Measurements from ENCODE around the gene BACH2.
A peak's percentile ranks its signal among the peaks of the same experiment; 100 is the strongest.

The BACH2 gene

GRCh38 chr6:90186637-90187371 lies 109.8 kb downstream of the BACH2 start:
- Mint-ChIP-seq H3K36me3 (ENCODE audit: low read depth) (peaks cover 66% of the 10 kb centered on the region), H3K27me3 (no peaks in the 10 kb centered on the region), H3K4me3 (peak overlapping the region; percentile 76), H3K27ac (peak overlapping the region; percentile 90), H3K9me3 (no peaks in the 10 kb centered on the region), H3K4me1 (ENCODE audit: low read depth) (peaks cover 96% of the 10 kb centered on the region)

GRCh38 chr6:90186026-90186425 lies 110.6 kb downstream of the BACH2 start:
- H3K27ac Mint-ChIP-seq = peak overlapping the region; percentile 90
- peaks cover 92% of the 10 kb centered on the region for H3K4me1 Mint-ChIP-seq (ENCODE audit: low read depth)
- peak overlapping the region; percentile 76 for H3K4me3 Mint-ChIP-seq
- H3K36me3 Mint-ChIP-seq (ENCODE audit: low read depth) = peaks cover 72% of the 10 kb centered on the region
- H3K27me3 Mint-ChIP-seq = no peaks in the 10 kb centered on the region
- H3K9me3 Mint-ChIP-seq = no peaks in the 10 kb centered on the region

GRCh38 chr6:90184334-90185298 lies 112.0 kb downstream of the BACH2 start:
- no peaks in the 10 kb centered on the region for H3K27me3 Mint-ChIP-seq
- peaks cover 84% of the 10 kb centered on the region for H3K4me1 Mint-ChIP-seq (ENCODE audit: low read depth)
- H3K36me3 Mint-ChIP-seq (ENCODE audit: low read depth) = peaks cover 67% of the 10 kb centered on the region
- peak overlapping the region; percentile 49 for H3K4me3 Mint-ChIP-seq
- H3K27ac Mint-ChIP-seq = peak overlapping the region; percentile 83
- peaks cover 2% of the 10 kb centered on the region for H3K9me3 Mint-ChIP-seq

- H3K36me3 Mint-ChIP-seq (ENCODE audit: low read depth) = peaks cover 66% of the 10 kb centered on the region
- H3K4me3 Mint-ChIP-seq = peak overlapping the region; percentile 9
- H3K9me3 Mint-ChIP-seq = peaks cover 2% of the 10 kb centered on the region
Observed at GRCh38 chr6:90183587-90184333, 112.9 kb downstream of the BACH2 start.

GRCh38 chr6:90180526-90180925 lies 116.1 kb downstream of the BACH2 start:
- peaks cover 2% of the 10 kb centered on the region for H3K9me3 Mint-ChIP-seq
- peak overlapping the region; percentile 66 for H3K27ac Mint-ChIP-seq
- peaks cover 44% of the 10 kb centered on the region for H3K36me3 Mint-ChIP-seq (ENCODE audit: low read depth)
- no peaks in the 10 kb centered on the region for H3K27me3 Mint-ChIP-seq
- no peak overlapping the region for H3K4me3 Mint-ChIP-seq
- peaks cover 86% of the 10 kb centered on the region for H3K4me1 Mint-ChIP-seq (ENCODE audit: low read depth)

More at GRCh38 chr6:90183587-90184333, 112.9 kb downstream of the BACH2 start:
- no peaks in the 10 kb centered on the region for H3K27me3 Mint-ChIP-seq
- peaks cover 85% of the 10 kb centered on the region for H3K4me1 Mint-ChIP-seq (ENCODE audit: low read depth)
- H3K27ac Mint-ChIP-seq = peak overlapping the region; percentile 83

GRCh38 chr6:90179190-90180169 lies 117.2 kb downstream of the BACH2 start:
- Mint-ChIP-seq H3K9me3 (peaks cover 2% of the 10 kb centered on the region), H3K27ac (peak overlapping the region; percentile 95), H3K27me3 (no peaks in the 10 kb centered on the region), H3K36me3 (ENCODE audit: low read depth) (peaks cover 39% of the 10 kb centered on the region), H3K4me3 (no peak overlapping the region), H3K4me1 (ENCODE audit: low read depth) (peaks cover 86% of the 10 kb centered on the region)

GRCh38 chr6:90178384-90178855 lies 118.2 kb downstream of the BACH2 start:
- H3K36me3 Mint-ChIP-seq (ENCODE audit: low read depth) = peaks cover 37% of the 10 kb centered on the region
- H3K4me1 Mint-ChIP-seq (ENCODE audit: low read depth) = peaks cover 83% of the 10 kb centered on the region
- no peaks in the 10 kb centered on the region for H3K27me3 Mint-ChIP-seq
- H3K9me3 Mint-ChIP-seq = peaks cover 2% of the 10 kb centered on the region
- peak overlapping the region; percentile 95 for H3K27ac Mint-ChIP-seq
- H3K4me3 Mint-ChIP-seq = peak overlapping the region; percentile 69

- Mint-ChIP-seq H3K36me3 (ENCODE audit: low read depth) (peaks cover 33% of the 10 kb centered on the region), H3K27me3 (no peaks in the 10 kb centered on the region), H3K9me3 (peaks cover 2% of the 10 kb centered on the region), H3K4me1 (ENCODE audit: low read depth) (peaks cover 83% of the 10 kb centered on the region), H3K27ac (peak overlapping the region; percentile 95), H3K4me3 (peak overlapping the region; percentile 70)
Observed at GRCh38 chr6:90177544-90178383, 118.9 kb downstream of the BACH2 start.

GRCh38 chr6:90175627-90176538 lies 120.8 kb downstream of the BACH2 start:
- peaks cover 33% of the 10 kb centered on the region for H3K36me3 Mint-ChIP-seq (ENCODE audit: low read depth)
- peak overlapping the region; percentile 95 for H3K27ac Mint-ChIP-seq
- H3K4me3 Mint-ChIP-seq = peak overlapping the region; percentile 70
- no peaks in the 10 kb centered on the region for H3K27me3 Mint-ChIP-seq
- peaks cover 2% of the 10 kb centered on the region for H3K9me3 Mint-ChIP-seq
- peaks cover 87% of the 10 kb centered on the region for H3K4me1 Mint-ChIP-seq (ENCODE audit: low read depth)

GRCh38 chr6:90173262-90173925 lies 123.2 kb downstream of the BACH2 start:
- Mint-ChIP-seq H3K4me1 (ENCODE audit: low read depth) (peaks cover 94% of the 10 kb centered on the region), H3K9me3 (no peaks in the 10 kb centered on the region), H3K27ac (peak overlapping the region; percentile 78), H3K4me3 (peak overlapping the region; percentile 70), H3K36me3 (ENCODE audit: low read depth) (peaks cover 42% of the 10 kb centered on the region), H3K27me3 (no peaks in the 10 kb centered on the region)

GRCh38 chr6:90170601-90171000 lies 126.0 kb downstream of the BACH2 start:
- peaks cover 83% of the 10 kb centered on the region for H3K4me1 Mint-ChIP-seq (ENCODE audit: low read depth)
- no peaks in the 10 kb centered on the region for H3K27me3 Mint-ChIP-seq
- no peak overlapping the region for H3K4me3 Mint-ChIP-seq
- H3K27ac Mint-ChIP-seq = peak overlapping the region; percentile 68
- H3K36me3 Mint-ChIP-seq (ENCODE audit: low read depth) = peaks cover 60% of the 10 kb centered on the region
- H3K9me3 Mint-ChIP-seq = no peaks in the 10 kb centered on the region

GRCh38 chr6:90169374-90169773 lies 127.3 kb downstream of the BACH2 start:
- H3K36me3 Mint-ChIP-seq (ENCODE audit: low read depth) = peaks cover 60% of the 10 kb centered on the region
- no peaks in the 10 kb centered on the region for H3K9me3 Mint-ChIP-seq
- no peak overlapping the region for H3K4me3 Mint-ChIP-seq
- peak overlapping the region; percentile 76 for H3K27ac Mint-ChIP-seq
- H3K27me3 Mint-ChIP-seq = no peaks in the 10 kb centered on the region
- H3K4me1 Mint-ChIP-seq (ENCODE audit: low read depth) = peaks cover 78% of the 10 kb centered on the region
